Mesothelial cell of epicardium (in vitro differentiated cells): Measurements from ENCODE around the gene BORCS6. TPM values are rescaled to one million over a fixed set of nuclear protein-coding genes. Genes with fewer than 3 reads are reported as not detected.

Source experiments
- DNase-seq, 2 experiments: peaks; one replicate each; pipeline ENCODE4 v3.0.0; 2021; ENCODE audit warnings: low spot score in 2 of 2; ENCODE audit not compliant: unreplicated experiment in 2 of 2
- H3K27ac Mint-ChIP-seq: 2 replicates; pipeline ENCODE4 v1.8.0; 2021; ENCODE audit warnings: mixed read lengths
- H3K27me3 Mint-ChIP-seq: 2 replicates; pipeline ENCODE4 v1.8.0; 2021; ENCODE audit warnings: low read depth, mixed read lengths
- H3K36me3 Mint-ChIP-seq: 2 replicates; pipeline ENCODE4 v1.8.0; 2021; ENCODE audit warnings: mixed read lengths
- H3K4me1 Mint-ChIP-seq: 2 replicates; pipeline ENCODE4 v1.8.0; 2021; ENCODE audit warnings: mixed read lengths
- H3K4me3 Mint-ChIP-seq: 2 replicates; pipeline ENCODE4 v1.8.0; 2021; ENCODE audit warnings: mild to moderate bottlenecking, moderate library complexity, mixed read lengths
- H3K9me3 Mint-ChIP-seq: 2 replicates; pipeline ENCODE4 v1.8.0; 2021; ENCODE audit warnings: mixed read lengths
- CTCF ChIP-seq: fragments of 200-600 bp; sonication (generic); IDR thresholded peaks from one replicate; pipeline ENCODE4 v1.5.0; 2021; ENCODE audit warnings: antibody characterized with exemption; ENCODE audit not compliant: unreplicated experiment
- total RNA-seq: library from RNA; stranded (reverse); gene quantifications from 3 replicates; pipeline ENCODE4 v1.2.1, GENCODE V29; 2021

BORCS6 gene
- total RNA-seq, 1 donor from 2014 or later = 3.0 TPM

- Mint-ChIP-seq H3K4me3 (no peak overlapping the region), H3K9me3 (no peaks in the 10 kb centered on the region), H3K27ac (no peak overlapping the region), H3K36me3 (peaks cover 5% of the 10 kb centered on the region), H3K4me1 (peaks cover 6% of the 10 kb centered on the region), H3K27me3 (no peaks in the 10 kb centered on the region)
- DNase-seq = no peak
- no peak for TF ChIP-seq CTCF
These were observed 15.0 kb upstream of the BORCS6 start for GRCh38 chr17:8204761-8205555.

GRCh38 chr17:8192070-8192815, 2.3 kb upstream of the BORCS6 start:
- DNase-seq = peak in 1 of 2 experiments; percentile 58
- peaks cover 11% of the 10 kb centered on the region for H3K4me1 Mint-ChIP-seq

GRCh38 chr17:8190506-8190905, 526 bp upstream of the BORCS6 start:
- no peak for DNase-seq
- H3K4me3 Mint-ChIP-seq = no peak overlapping the region
- peaks cover 11% of the 10 kb centered on the region for H3K4me1 Mint-ChIP-seq
- no peak for TF ChIP-seq CTCF
- no peaks in the 10 kb centered on the region for H3K9me3 Mint-ChIP-seq
- peak overlapping the region; percentile 85 for H3K27ac Mint-ChIP-seq
- H3K36me3 Mint-ChIP-seq = no peaks in the 10 kb centered on the region
- H3K27me3 Mint-ChIP-seq = no peaks in the 10 kb centered on the region

More at GRCh38 chr17:8192070-8192815, 2.3 kb upstream of the BORCS6 start:
- no peak overlapping the region for H3K27ac Mint-ChIP-seq
- no peaks in the 10 kb centered on the region for H3K36me3 Mint-ChIP-seq
- H3K27me3 Mint-ChIP-seq = no peaks in the 10 kb centered on the region
- TF ChIP-seq CTCF = no peak
- no peak overlapping the region for H3K4me3 Mint-ChIP-seq
- H3K9me3 Mint-ChIP-seq = no peaks in the 10 kb centered on the region

GRCh38 chr17:8189041-8189710, 804 bp downstream of the BORCS6 start:
- no peak overlapping the region for H3K4me3 Mint-ChIP-seq
- no peak for DNase-seq
- peak overlapping the region; percentile 54 for H3K27ac Mint-ChIP-seq
- no peaks in the 10 kb centered on the region for H3K36me3 Mint-ChIP-seq
- H3K4me1 Mint-ChIP-seq = peaks cover 11% of the 10 kb centered on the region
- H3K9me3 Mint-ChIP-seq = no peaks in the 10 kb centered on the region
- no peak for TF ChIP-seq CTCF
- no peaks in the 10 kb centered on the region for H3K27me3 Mint-ChIP-seq

- no peak for TF ChIP-seq CTCF
- no peaks in the 10 kb centered on the region for H3K27me3 Mint-ChIP-seq
- no peaks in the 10 kb centered on the region for H3K9me3 Mint-ChIP-seq
- peak overlapping the region; percentile 54 for H3K27ac Mint-ChIP-seq
- no peak for DNase-seq
- no peak overlapping the region for H3K4me3 Mint-ChIP-seq
- H3K4me1 Mint-ChIP-seq = peaks cover 13% of the 10 kb centered on the region
- H3K36me3 Mint-ChIP-seq = no peaks in the 10 kb centered on the region
These were observed 1.6 kb downstream of the BORCS6 start for GRCh38 chr17:8188263-8188839.
